Endothelial cell of umbilical vein (primary cell): ENCODE results near the gene FOXP1. TPM values are rescaled to one million over a fixed set of nuclear protein-coding genes. Genes with fewer than 3 reads are reported as not detected.
A peak's percentile ranks its signal among the peaks of the same experiment; 100 is the strongest.

Experiments used
- BruUV-seq: library from RNA; stranded (reverse); fragments of 400-500 nt; replicated peaks from 2 replicates; lab custom pipeline; 2021; lab: Mats Ljungman, UMichigan
- CTCF ChIA-PET: fragments of 300-600, 350-600 bp; sonication (Branson Sonifier 250); formaldehyde crosslinking; loops from one replicate; lab custom pipeline; 2021; ENCODE audit warnings: antibody characterized with exemption, inconsistent platforms; lab: Charles Lee
- POLR2A ChIA-PET: fragments of 300-600, 350-600 bp; sonication (Branson Sonifier 250); formaldehyde crosslinking; loops from one replicate; lab custom pipeline; 2021; ENCODE audit warnings: antibody characterized with exemption, inconsistent platforms; lab: Charles Lee
- DNase-seq: peaks from one replicate; pipeline ENCODE4 v3.0.0-alpha.2; 2011; ENCODE audit warnings: low read depth, low spot score
- FAIRE-seq: peaks from 2 replicates; lab custom pipeline; 2011; peaks lifted over from hg19 to GRCh38; lab: Jason Lieb, UNC
- H2AFZ ChIP-seq: 2 replicates; pipeline ENCODE4 v1.6.0; 2012; ENCODE audit warnings: low read depth, low read length, control low read depth, inconsistent platforms
- H3K27ac ChIP-seq: 2 replicates; pipeline ENCODE4 v1.5.1; 2011; ENCODE audit warnings: low read depth, mild to moderate bottlenecking, control low read depth, low read length, moderate library complexity; ENCODE audit not compliant: insufficient read depth
- H3K27me3 ChIP-seq, 2 experiments: 2 replicates each; pipeline versions ENCODE4 v1.6.0 to v1.6.1; 2011; ENCODE audit warnings: low read length in 2 of 2, mixed read lengths in 1 of 2; ENCODE audit not compliant: control insufficient read depth in 2 of 2, insufficient read depth in 2 of 2
- H3K36me3 ChIP-seq, 2 experiments: 2 replicates in 1 of 2; 3 replicates in 1 of 2; pipeline ENCODE4 v1.5.1; 2011; ENCODE audit warnings: low read length in 2 of 2, mild to moderate bottlenecking in 1 of 2, moderate library complexity in 1 of 2; ENCODE audit not compliant: control insufficient read depth in 2 of 2, insufficient read depth in 2 of 2; ENCODE audit errors: extremely low read depth in 1 of 2
- H3K4me1 ChIP-seq: 3 replicates; pipeline ENCODE4 v1.5.1; 2011; ENCODE audit warnings: mild to moderate bottlenecking, low read length; ENCODE audit not compliant: control insufficient read depth, insufficient read depth; ENCODE audit errors: extremely low read depth
- H3K4me2 ChIP-seq: 2 replicates; pipeline ENCODE4 v1.6.1; 2011; ENCODE audit warnings: low read length, control low read depth, mixed read lengths; ENCODE audit not compliant: insufficient read depth
- H3K4me3 ChIP-seq, 3 experiments: fragments of 200-600 bp in 1 of 3; sonication (generic), shearing (Covaris generic) in 1 of 3; replicated peaks in 1 of 3; 2 replicates each; pipeline ENCODE4 v1.5.1; 2011 to 2016; ENCODE audit warnings: control low read depth in 3 of 3, low read length in 3 of 3, mild to moderate bottlenecking in 2 of 3, inconsistent platforms in 1 of 3, low read depth in 1 of 3, moderate library complexity in 1 of 3; ENCODE audit not compliant: insufficient read depth in 1 of 3
- H3K79me2 ChIP-seq: 2 replicates; pipeline ENCODE4 v1.6.0; 2012; ENCODE audit warnings: low read length, inconsistent platforms; ENCODE audit not compliant: control insufficient read depth, insufficient read depth
- H3K9ac ChIP-seq: replicated peaks from 2 replicates; pipeline ENCODE3; 2011; ENCODE audit warnings: low read length, control low read depth; ENCODE audit not compliant: insufficient read depth; ENCODE audit errors: extremely low read depth
- H3K9me1 ChIP-seq: replicated peaks from 3 replicates; pipeline ENCODE4 v1.6.0; 2011; ENCODE audit warnings: mild to moderate bottlenecking, low read length; ENCODE audit not compliant: control insufficient read depth, insufficient read depth; ENCODE audit errors: extremely low read depth
- H3K9me3 ChIP-seq: replicated peaks from 2 replicates; pipeline ENCODE4 v1.5.1; 2012; ENCODE audit warnings: low read length, inconsistent platforms; ENCODE audit not compliant: control insufficient read depth, insufficient read depth
- H4K20me1 ChIP-seq: replicated peaks from 2 replicates; pipeline ENCODE3; 2011; ENCODE audit warnings: mild to moderate bottlenecking, low read length; ENCODE audit not compliant: control insufficient read depth, insufficient read depth; ENCODE audit errors: extremely low read depth
- CTCF ChIP-seq, 2 donors: IDR thresholded peaks; 1 replicate in 1 of 2; 2 replicates in 1 of 2; pipeline ENCODE4 v1.5.1; 2011; ENCODE audit warnings: low read length in 2 of 2, mild to moderate bottlenecking in 2 of 2, moderate library complexity in 2 of 2, control low read depth in 1 of 2, inconsistent platforms in 1 of 2, low read depth in 1 of 2; ENCODE audit not compliant: insufficient read depth in 1 of 2; ENCODE audit errors: extremely low read depth in 1 of 2
- FOS ChIP-seq: IDR thresholded peaks from 2 replicates; pipeline ENCODE4 v1.6.1; 2011; ENCODE audit warnings: mild to moderate bottlenecking, low read length, moderate library complexity, borderline replicate concordance; ENCODE audit not compliant: insufficient read depth
- JUN ChIP-seq: IDR thresholded peaks from 2 replicates; pipeline ENCODE4 v1.6.1; 2011; ENCODE audit warnings: borderline replicate concordance, low read depth; ENCODE audit not compliant: insufficient read length, insufficient read depth
- MYC ChIP-seq: IDR thresholded peaks from one replicate; pipeline ENCODE4 v1.6.1; 2011; ENCODE audit warnings: mild to moderate bottlenecking, low read depth, low read length
- POLR2AphosphoS5 ChIP-seq: IDR thresholded peaks from 2 replicates; pipeline ENCODE4 v1.6.1; 2012; ENCODE audit warnings: low read depth, mild to moderate bottlenecking, control low read depth, low read length, moderate library complexity; ENCODE audit not compliant: insufficient read depth
- dilution Hi-C: fragments of 300-500 bp; cut with MboI; formaldehyde crosslinking; loops from one replicate; pipeline ENCODE4 v1.15.0; 2019; ENCODE audit warnings: low sequenced_read_pairs; ENCODE audit not compliant: extremely low pct_ligation_motif_present
- intact Hi-C: fragments of 100-400 bp; cut with micrococcal nuclease; formaldehyde crosslinking; loops from one replicate; pipeline ENCODE4 v1.10.0; 2022
- polyA plus RNA-seq, 4 experiments: library from polyadenylated mRNA; depleted of rRNA in 3 of 4; stranded (reverse) in 3 of 4; unstranded in 1 of 4; fragments of >200 nt; gene quantifications; 2 replicates each; pipeline versions ENCODE4 v1.2.1 to v1.2.3, GENCODE V29; 2011 to 2012; ENCODE audit warnings: missing spikeins in 1 of 4
- total RNA-seq: library from RNA; stranded (reverse); gene quantifications from 2 replicates; pipeline ENCODE4 v1.2.3, GENCODE V29; 2021

The FOXP1 gene
- total and polyA plus RNA-seq, 2 donors (not counting 3 experiments of a cell fraction or from before 2014, with no cell fraction given): 41.0 to 107 TPM

- CTCF ChIA-PET: no interaction called here
- H3K79me2 ChIP-seq: no peaks in the 10 kb centered on the region
- H4K20me1 ChIP-seq: no peaks in the 10 kb centered on the region
- POLR2A ChIA-PET: no interaction called here
- DNase-seq: no peak
- dilution Hi-C loops (no loop called here), intact Hi-C loops (no loop called here)
- H3K9me1 ChIP-seq: no peaks in the 10 kb centered on the region
- no peak overlapping the region for H3K27ac ChIP-seq
- H3K36me3 ChIP-seq: no peaks in the 10 kb centered on the region
- H3K4me3 ChIP-seq: no peak overlapping the region
- H3K9me3 ChIP-seq: no peaks in the 10 kb centered on the region
- H3K9ac ChIP-seq: no peak overlapping the region
- H3K4me2 ChIP-seq: no peak overlapping the region
- BruUV-seq: no TSS peak
- TF ChIP-seq FOS (no peak), POLR2AphosphoS5 (no peak), CTCF (IDR thresholded peaks at IDR 0.05; ENCODE audit: extremely low read depth in 1 of 2, insufficient read depth in 1 of 2, low read depth in 1 of 2, low read length in 2 of 2) (no peak), JUN (no peak), MYC (no peak)
- FAIRE-seq: no peak
- no peaks in the 10 kb centered on the region for H3K27me3 ChIP-seq
- peaks cover 20% of the 10 kb centered on the region for H3K4me1 ChIP-seq
- H2AFZ ChIP-seq: no peak overlapping the region
Measured at GRCh38 chr3:71260782-71261181, 322.7 kb downstream of the FOXP1 start.

- Histone ChIP-seq H3K36me3 (no peaks in the 10 kb centered on the region), H3K4me3 (no peak overlapping the region), H4K20me1 (no peaks in the 10 kb centered on the region), H3K9me1 (no peaks in the 10 kb centered on the region), H3K4me2 (peak overlapping the region; percentile 34), H3K9ac (no peak overlapping the region), H3K4me1 (peaks cover 20% of the 10 kb centered on the region), H3K9me3 (no peaks in the 10 kb centered on the region), H2AFZ (no peak overlapping the region), H3K27me3 (no peaks in the 10 kb centered on the region), H3K27ac (peak overlapping the region; percentile 23), H3K79me2 (no peaks in the 10 kb centered on the region)
- ChIA-PET CTCF (interaction anchor here (0.7 to 2.6 kb wide), 7 partner anchors 13 to 708 kb away, joined by 3 to 10 read pairs (median 3); no protein-coding TSS in a partner anchor), POLR2A (no interaction called here)
- FAIRE-seq: peak; percentile 85
- peak; percentile 77 for DNase-seq
- dilution Hi-C loops (no loop called here), intact Hi-C loops (no loop called here)
- no peak for TF ChIP-seq MYC
- no peak for TF ChIP-seq JUN
- no TSS peak for BruUV-seq
Measured at GRCh38 chr3:71258526-71258925, 325.0 kb downstream of the FOXP1 start.
